Measurements from ENCODE around the gene PTPN2. TPM values are rescaled to one million over a fixed set of nuclear protein-coding genes. Genes with fewer than 3 reads are reported as not detected.
"Not testable (repeated sequence)": the region's sequence is repeated elsewhere in the genome, so short reads cannot be mapped to it uniquely, and the experiment has no call there.

PTPN2 gene
- total and polyA plus RNA-seq, 5 experiments from 2014 or later, result 62.7 to 76.1 (median 71.7) TPM

- Mint-ChIP-seq H3K36me3 (peaks cover 0 to 16% (median 9%) of the 10 kb centered on the region in 3 donors), H3K9me3 (peaks cover 7 to 28% (median 14%) of the 10 kb centered on the region in 9 donors), H3K4me1 (peaks cover 4 to 10% (median 8%) of the 10 kb centered on the region in 4 donors), H3K4me3 (peak overlapping the region; percentile 66 to 81 (median 74)), H3K27ac (peak overlapping the region in 9 of 10 donors; percentile 9 to 73 (median 50)), H3K27me3 (peaks cover 0 to 1% (median 0%) of the 10 kb centered on the region in 5 donors)
- POLR2A ChIA-PET, result interaction anchor here (0.6 to 2.3 kb wide), 6 partner anchors 10 to 535 kb away, joined by 3 to 29 read pairs (median 4); partner anchors contain the start of genes PTPN2 and SEH1L
- ATAC-seq (peak; percentile 94 to 96), DNase-seq (peak; percentile 15 to 70 (median 54))
Observed at GRCh38 chr18:12911025-12911928, 27.2 kb upstream of the PTPN2 start.

GRCh38 chr18:12908706-12909105 lies 24.7 kb upstream of the PTPN2 start:
- no peak overlapping the region for H3K27ac Mint-ChIP-seq
- POLR2A ChIA-PET, result no interaction called here
- H3K4me3 Mint-ChIP-seq, result no peak overlapping the region
- peaks cover 0 to 1% (median 0%) of the 10 kb centered on the region in 5 donors for H3K27me3 Mint-ChIP-seq
- peaks cover 4 to 19% (median 16%) of the 10 kb centered on the region in 4 donors for H3K4me1 Mint-ChIP-seq
- ATAC-seq (no peak), DNase-seq (no peak)
- H3K36me3 Mint-ChIP-seq, result peaks cover 0 to 13% (median 6%) of the 10 kb centered on the region in 3 donors
- peaks cover 5 to 21% (median 12%) of the 10 kb centered on the region in 9 donors for H3K9me3 Mint-ChIP-seq

GRCh38 chr18:12907258-12907925 lies 23.4 kb upstream of the PTPN2 start:
- peaks cover 0 to 8% (median 0%) of the 10 kb centered on the region in 9 donors for H3K9me3 Mint-ChIP-seq
- peaks cover 0 to 1% (median 0%) of the 10 kb centered on the region in 5 donors for H3K27me3 Mint-ChIP-seq
- peaks cover 1 to 18% (median 17%) of the 10 kb centered on the region in 4 donors for H3K4me1 Mint-ChIP-seq
- H3K4me3 Mint-ChIP-seq, result no peak overlapping the region
- H3K36me3 Mint-ChIP-seq, result no peaks in the 10 kb centered on the region
- no peak overlapping the region for H3K27ac Mint-ChIP-seq
- ATAC-seq (no peak), DNase-seq (no peak)
- POLR2A ChIA-PET, result interaction anchor here (0.5 kb wide), 1 partner anchor 12 kb away, joined by 3 read pairs; no protein-coding TSS in a partner anchor

GRCh38 chr18:12906773-12907172 lies 22.7 kb upstream of the PTPN2 start:
- Mint-ChIP-seq H3K9me3 (peaks cover 0 to 5% (median 0%) of the 10 kb centered on the region in 9 donors), H3K36me3 (no peaks in the 10 kb centered on the region), H3K27me3 (peaks cover 0 to 1% (median 0%) of the 10 kb centered on the region in 5 donors), H3K4me1 (peaks cover 1 to 18% (median 17%) of the 10 kb centered on the region in 4 donors), H3K4me3 (no peak overlapping the region), H3K27ac (no peak overlapping the region)
- POLR2A ChIA-PET, result interaction anchor here (0.5 kb wide), 1 partner anchor 11 kb away, joined by 3 read pairs; no protein-coding TSS in a partner anchor
- DNase-seq (no peak), ATAC-seq (no peak)

- POLR2A ChIA-PET, result no interaction called here
- peaks cover 0 to 1% (median 0%) of the 10 kb centered on the region in 9 donors for H3K9me3 Mint-ChIP-seq
Observed at GRCh38 chr18:12906119-12906518, 22.1 kb upstream of the PTPN2 start.

GRCh38 chr18:12904012-12904516 lies 20.0 kb upstream of the PTPN2 start:
- H3K27ac Mint-ChIP-seq, result peak overlapping the region in 9 of 10 donors; percentile 27 to 94 (median 82)
- ATAC-seq (peak in 1 of 2 donors; percentile 36), DNase-seq (no peak)
- POLR2A ChIA-PET, result interaction anchor here (0.8 kb wide), 1 partner anchor 136 kb away, joined by 3 read pairs; no protein-coding TSS in a partner anchor
- H3K9me3 Mint-ChIP-seq, result no peaks in the 10 kb centered on the region
- H3K4me1 Mint-ChIP-seq, result peaks cover 0 to 11% (median 9%) of the 10 kb centered on the region in 4 donors
- no peaks in the 10 kb centered on the region for H3K36me3 Mint-ChIP-seq
- peak overlapping the region; percentile 41 to 89 (median 70) for H3K4me3 Mint-ChIP-seq
- H3K27me3 Mint-ChIP-seq, result peaks cover 0 to 1% (median 0%) of the 10 kb centered on the region in 5 donors

More at GRCh38 chr18:12906119-12906518, 22.1 kb upstream of the PTPN2 start:
- ATAC-seq (no peak), DNase-seq (no peak)
- H3K4me1 Mint-ChIP-seq, result peaks cover 0 to 16% (median 14%) of the 10 kb centered on the region in 4 donors
- no peak overlapping the region for H3K27ac Mint-ChIP-seq
- H3K36me3 Mint-ChIP-seq, result no peaks in the 10 kb centered on the region
- H3K27me3 Mint-ChIP-seq, result peaks cover 0 to 1% (median 0%) of the 10 kb centered on the region in 5 donors
- no peak overlapping the region for H3K4me3 Mint-ChIP-seq

- H3K27me3 Mint-ChIP-seq, ATAC-seq, POLR2A ChIA-PET, H3K36me3 Mint-ChIP-seq, DNase-seq, H3K4me3 Mint-ChIP-seq, H3K27ac Mint-ChIP-seq, H3K9me3 Mint-ChIP-seq: not testable (repeated sequence)
- peaks cover 0 to 16% (median 10%) of the 10 kb centered on the region in 4 donors for H3K4me1 Mint-ChIP-seq
Observed at GRCh38 chr18:12901208-12901607, 17.2 kb upstream of the PTPN2 start.

- peaks cover 9 to 29% (median 16%) of the 10 kb centered on the region in 5 donors for H3K27me3 Mint-ChIP-seq
- not testable (repeated sequence) for H3K36me3 Mint-ChIP-seq
Observed at GRCh38 chr18:12896784-12897333, 12.8 kb upstream of the PTPN2 start.

GRCh38 chr18:12895626-12896025 lies 11.6 kb upstream of the PTPN2 start:
- no peak for ATAC-seq
- H3K36me3 Mint-ChIP-seq, result no peaks in the 10 kb centered on the region
- H3K9me3 Mint-ChIP-seq, result no peaks in the 10 kb centered on the region
- POLR2A ChIA-PET, result interaction anchor here (0.6 to 1.7 kb wide), 3 partner anchors 11 to 49 kb away, joined by 3 to 5 read pairs (median 3); no protein-coding TSS in a partner anchor
- H3K4me1 Mint-ChIP-seq, result peaks cover 3 to 10% (median 7%) of the 10 kb centered on the region in 4 donors
- DNase-seq, result no peak
- no peak overlapping the region for H3K27ac Mint-ChIP-seq
- H3K27me3 Mint-ChIP-seq, result peaks cover 9 to 29% (median 16%) of the 10 kb centered on the region in 5 donors
- H3K4me3 Mint-ChIP-seq, result peak overlapping the region in 1 of 10 donors; percentile 3

More at GRCh38 chr18:12896784-12897333, 12.8 kb upstream of the PTPN2 start:
- Mint-ChIP-seq H3K4me1 (peaks cover 3 to 10% (median 7%) of the 10 kb centered on the region in 4 donors), H3K4me3 (peak overlapping the region in 9 of 10 donors; percentile 52 to 78 (median 66)), H3K27ac (peak overlapping the region in 1 of 10 donors; percentile 34)
- peak; percentile 61 to 64 for ATAC-seq
- DNase-seq, H3K9me3 Mint-ChIP-seq: not testable (repeated sequence)
- POLR2A ChIA-PET, result interaction anchor here (0.6 kb wide), 1 partner anchor 195 kb away, joined by 4 read pairs; the partner anchor contains the start of gene CEP76

- POLR2A ChIA-PET, result interaction anchor here (0.6 to 1.7 kb wide), 3 partner anchors 12 to 50 kb away, joined by 3 to 5 read pairs (median 3); no protein-coding TSS in a partner anchor
- H3K9me3 Mint-ChIP-seq, result no peaks in the 10 kb centered on the region
- H3K4me1 Mint-ChIP-seq, result peaks cover 3 to 10% (median 7%) of the 10 kb centered on the region in 4 donors
- ATAC-seq, result no peak
- no peak overlapping the region for H3K27ac Mint-ChIP-seq
- H3K36me3 Mint-ChIP-seq, result no peaks in the 10 kb centered on the region
- DNase-seq, result no peak
- no peak overlapping the region for H3K4me3 Mint-ChIP-seq
- peaks cover 9 to 29% (median 16%) of the 10 kb centered on the region in 5 donors for H3K27me3 Mint-ChIP-seq
Observed at GRCh38 chr18:12895014-12895413, 11.0 kb upstream of the PTPN2 start.

- Mint-ChIP-seq H3K36me3 (no peaks in the 10 kb centered on the region), H3K27ac (no peak overlapping the region), H3K9me3 (no peaks in the 10 kb centered on the region), H3K4me3 (no peak overlapping the region), H3K27me3 (peaks cover 9 to 29% (median 16%) of the 10 kb centered on the region in 5 donors), H3K4me1 (peaks cover 3 to 9% (median 5%) of the 10 kb centered on the region in 4 donors)
- POLR2A ChIA-PET, result no interaction called here
- no peak for ATAC-seq
- no peak for DNase-seq
Observed at GRCh38 chr18:12891561-12891960, 7.5 kb upstream of the PTPN2 start.
